H9 (cell line): ENCODE results near the gene PDE1C. TPM values are rescaled to one million over a fixed set of nuclear protein-coding genes. Genes with fewer than 3 reads are reported as not detected.

Experiments used
- DNase-seq: peaks from one replicate; pipeline ENCODE4 v3.0.0-alpha.2; 2017
- H2AFZ ChIP-seq: one replicate; pipeline ENCODE4 v1.6.1; 2013; ENCODE audit warnings: mild to moderate bottlenecking, low read length, control low read depth, moderate library complexity
- H2AK5ac ChIP-seq: 2 replicates; pipeline ENCODE4 v1.6.1; 2013; ENCODE audit warnings: low read length, control low read depth, mixed read lengths; ENCODE audit not compliant: insufficient read length
- H2BK120ac ChIP-seq: one replicate; pipeline ENCODE4 v1.6.1; 2013; ENCODE audit warnings: low read depth, mild to moderate bottlenecking, low read length, control low read depth, inconsistent platforms; ENCODE audit not compliant: poor library complexity, severe bottlenecking
- H2BK12ac ChIP-seq: 2 replicates; pipeline ENCODE4 v1.6.1; 2013; ENCODE audit warnings: low read length, control low read depth, mixed read lengths, low read depth; ENCODE audit not compliant: insufficient read length
- H2BK15ac ChIP-seq: 2 replicates; pipeline ENCODE4 v1.6.1; 2013; ENCODE audit warnings: low read depth, low read length, control low read depth
- H2BK20ac ChIP-seq: one replicate; pipeline ENCODE4 v1.6.1; 2013; ENCODE audit warnings: low read depth, mild to moderate bottlenecking, low read length, control low read depth, inconsistent platforms; ENCODE audit not compliant: poor library complexity, severe bottlenecking
- H2BK5ac ChIP-seq: 2 replicates; pipeline ENCODE4 v1.6.1; 2013; ENCODE audit warnings: low read length, control low read depth, mixed read lengths; ENCODE audit not compliant: insufficient read length
- H3K14ac ChIP-seq: 2 replicates; pipeline ENCODE4 v1.6.1; 2013; ENCODE audit warnings: low read length, control low read depth; ENCODE audit not compliant: insufficient read depth
- H3K18ac ChIP-seq: 2 replicates; pipeline ENCODE4 v1.6.1; 2013; ENCODE audit warnings: low read depth, mild to moderate bottlenecking, mixed read lengths, low read length, control low read depth; ENCODE audit not compliant: insufficient read length
- H3K23ac ChIP-seq: 2 replicates; pipeline ENCODE4 v1.6.1; 2013; ENCODE audit warnings: low read length, control low read depth, mixed read lengths, low read depth; ENCODE audit not compliant: insufficient read length
- H3K23me2 ChIP-seq: 2 replicates; pipeline ENCODE4 v1.6.1; 2013; ENCODE audit warnings: low read depth, mild to moderate bottlenecking, mixed read lengths, low read length, control low read depth; ENCODE audit not compliant: insufficient read length, poor library complexity, severe bottlenecking
- H3K27ac ChIP-seq: 2 replicates; pipeline ENCODE4 v1.5.1; 2013; ENCODE audit warnings: low read length, control low read depth, mixed read lengths, low read depth; ENCODE audit not compliant: insufficient read length
- H3K27me3 ChIP-seq: 2 replicates; pipeline ENCODE4 v1.6.1; 2013; ENCODE audit warnings: low read length, control low read depth, inconsistent platforms; ENCODE audit not compliant: insufficient read depth
- H3K4ac ChIP-seq: 2 replicates; pipeline ENCODE4 v1.6.1; 2013; ENCODE audit warnings: low read depth, mild to moderate bottlenecking, control low read depth, inconsistent platforms, low read length, moderate library complexity
- H3K4me1 ChIP-seq: 2 replicates; pipeline ENCODE4 v1.6.1; 2013; ENCODE audit warnings: low read length, control low read depth, inconsistent platforms; ENCODE audit not compliant: insufficient read depth
- H3K4me2 ChIP-seq: 2 replicates; pipeline ENCODE4 v1.6.1; 2013; ENCODE audit warnings: low read length, control low read depth, mixed read lengths; ENCODE audit not compliant: insufficient read length, insufficient read depth
- H3K56ac ChIP-seq: 2 replicates; pipeline ENCODE4 v1.6.1; 2013; ENCODE audit warnings: low read depth, mild to moderate bottlenecking, mixed read lengths, low read length, control low read depth; ENCODE audit not compliant: insufficient read length
- H3K79me1 ChIP-seq: 2 replicates; pipeline ENCODE4 v1.6.1; 2013; ENCODE audit warnings: low read depth, mild to moderate bottlenecking, moderate library complexity, low read length, control low read depth, inconsistent platforms; ENCODE audit not compliant: insufficient read depth, poor library complexity, severe bottlenecking
- H3K79me2 ChIP-seq: 2 replicates; pipeline ENCODE4 v1.6.1; 2013; ENCODE audit warnings: low read length, control low read depth, inconsistent platforms; ENCODE audit not compliant: insufficient read depth
- H3K9ac ChIP-seq: 2 replicates; pipeline ENCODE4 v1.6.1; 2013; ENCODE audit warnings: low read length, control low read depth, mixed read lengths; ENCODE audit not compliant: insufficient read length; ENCODE audit errors: extremely low read depth
- H3K9me3 ChIP-seq: one replicate; pipeline ENCODE4 v1.6.1; 2013; ENCODE audit warnings: low read depth, low read length, inconsistent platforms; ENCODE audit not compliant: control insufficient read depth
- H3T11ph ChIP-seq: one replicate; pipeline ENCODE4 v1.6.1; 2013; ENCODE audit warnings: mild to moderate bottlenecking, low read length, control low read depth, inconsistent platforms
- H4K20me1 ChIP-seq: one replicate; pipeline ENCODE4 v1.6.1; 2013; ENCODE audit not compliant: control insufficient read depth, insufficient read length, insufficient read depth
- H4K5ac ChIP-seq: 2 replicates; pipeline ENCODE4 v1.6.1; 2013; ENCODE audit warnings: low read depth, mild to moderate bottlenecking, mixed read lengths, low read length, control low read depth; ENCODE audit not compliant: insufficient read length
- H4K8ac ChIP-seq: replicated peaks from 2 replicates; pipeline ENCODE4 v1.6.1; 2013; ENCODE audit warnings: low read length, control low read depth, mixed read lengths, low read depth; ENCODE audit not compliant: insufficient read length
- H4K91ac ChIP-seq: 2 replicates; pipeline ENCODE4 v1.6.1; 2013; ENCODE audit warnings: low read depth, mild to moderate bottlenecking, moderate library complexity, mixed read lengths, low read length, control low read depth; ENCODE audit not compliant: insufficient read length
- H3K27ac Mint-ChIP-seq, 3 experiments: 2 replicates in 2 of 3; 3 replicates in 1 of 3; pipeline ENCODE4 v1.8.0; 2020 to 2021; ENCODE audit warnings: mixed read lengths in 3 of 3, mild to moderate bottlenecking in 1 of 3, moderate library complexity in 1 of 3
- H3K27me3 Mint-ChIP-seq: 2 replicates; pipeline ENCODE4 v1.8.0; 2021; ENCODE audit warnings: low read depth, mild to moderate bottlenecking, moderate library complexity, mixed read lengths
- H3K36me3 Mint-ChIP-seq, 3 experiments: 2 replicates in 2 of 3; 3 replicates in 1 of 3; pipeline ENCODE4 v1.8.0; 2020 to 2021; ENCODE audit warnings: low read depth in 3 of 3, mixed read lengths in 3 of 3; ENCODE audit not compliant: insufficient read depth in 1 of 3
- H3K4me1 Mint-ChIP-seq, 2 experiments: 2 replicates each; pipeline ENCODE4 v1.8.0; 2020; ENCODE audit warnings: mixed read lengths in 2 of 2
- H3K4me3 Mint-ChIP-seq, 2 experiments: 2 replicates in 1 of 2; 3 replicates in 1 of 2; pipeline ENCODE4 v1.8.0; 2020 to 2021; ENCODE audit warnings: mild to moderate bottlenecking in 2 of 2, mixed read lengths in 2 of 2, moderate library complexity in 1 of 2
- H3K9me3 Mint-ChIP-seq, 2 experiments: 2 replicates in 1 of 2; 3 replicates in 1 of 2; pipeline ENCODE4 v1.8.0; 2020; ENCODE audit warnings: mild to moderate bottlenecking in 2 of 2, mixed read lengths in 2 of 2, moderate library complexity in 1 of 2
- WGBS: extraction: QIAGEN DNeasy Blood & Tissue Kit; methylation state at CpG from one replicate; pipeline ENCODE4 v1.1.7; 2013; ENCODE audit warnings: missing lambda C conversion rate, low lambda C conversion rate, mixed read lengths; ENCODE audit not compliant: insufficient read length; ENCODE audit errors: extremely low coverage; 5-methylcytosine and 5-hydroxymethylcytosine counted together
- total RNA-seq: library from RNA; stranded (reverse); gene quantifications from 2 replicates; pipeline ENCODE4 v1.2.1, GENCODE V29; 2021
- TF ChIP-seq, protein P1 (sequence below): fragments of 200-600 bp; sonication (generic); conservative IDR thresholded peaks from 3 replicates; pipeline ENCODE4 v1.8.0; 2021; ENCODE audit warnings: antibody characterized with exemption, mild to moderate bottlenecking

Gene PDE1C
- total RNA-seq, 1 experiment from 2014 or later: 0.17 TPM

- no peak overlapping the region for H2BK15ac ChIP-seq
- H2BK20ac ChIP-seq: no peak overlapping the region
- H3K9ac ChIP-seq: no peak overlapping the region
- H3K79me1 ChIP-seq: no peaks in the 10 kb centered on the region
- H4K91ac ChIP-seq: no peak overlapping the region
- H3K4ac ChIP-seq: no peak overlapping the region
- no peak overlapping the region for H3K27ac Mint-ChIP-seq
- no peak overlapping the region for H2BK5ac ChIP-seq
- WGBS: no CpG with 5 or more reads among the region's 4 CpGs
- H3K27ac ChIP-seq: no peak overlapping the region
- H3K14ac ChIP-seq: no peak overlapping the region
- no peaks in the 10 kb centered on the region for H3K4me1 ChIP-seq
- no peak overlapping the region for H2AK5ac ChIP-seq
- TF ChIP-seq, protein P1, sequence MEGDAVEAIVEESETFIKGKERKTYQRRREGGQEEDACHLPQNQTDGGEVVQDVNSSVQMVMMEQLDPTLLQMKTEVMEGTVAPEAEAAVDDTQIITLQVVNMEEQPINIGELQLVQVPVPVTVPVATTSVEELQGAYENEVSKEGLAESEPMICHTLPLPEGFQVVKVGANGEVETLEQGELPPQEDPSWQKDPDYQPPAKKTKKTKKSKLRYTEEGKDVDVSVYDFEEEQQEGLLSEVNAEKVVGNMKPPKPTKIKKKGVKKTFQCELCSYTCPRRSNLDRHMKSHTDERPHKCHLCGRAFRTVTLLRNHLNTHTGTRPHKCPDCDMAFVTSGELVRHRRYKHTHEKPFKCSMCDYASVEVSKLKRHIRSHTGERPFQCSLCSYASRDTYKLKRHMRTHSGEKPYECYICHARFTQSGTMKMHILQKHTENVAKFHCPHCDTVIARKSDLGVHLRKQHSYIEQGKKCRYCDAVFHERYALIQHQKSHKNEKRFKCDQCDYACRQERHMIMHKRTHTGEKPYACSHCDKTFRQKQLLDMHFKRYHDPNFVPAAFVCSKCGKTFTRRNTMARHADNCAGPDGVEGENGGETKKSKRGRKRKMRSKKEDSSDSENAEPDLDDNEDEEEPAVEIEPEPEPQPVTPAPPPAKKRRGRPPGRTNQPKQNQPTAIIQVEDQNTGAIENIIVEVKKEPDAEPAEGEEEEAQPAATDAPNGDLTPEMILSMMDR: no peak
- no peak overlapping the region for H3K4me2 ChIP-seq
- H3K23me2 ChIP-seq: no peaks in the 10 kb centered on the region
- H2BK12ac ChIP-seq: no peak overlapping the region
- H2BK120ac ChIP-seq: no peak overlapping the region
- no peak overlapping the region for H4K8ac ChIP-seq
- H3T11ph ChIP-seq: no peak overlapping the region
- H4K20me1 ChIP-seq: no peaks in the 10 kb centered on the region
- DNase-seq: no peak
- peaks cover 2 to 4% of the 10 kb centered on the region in 2 experiments; a peak in 2 of 5 replicates for H3K9me3 Mint-ChIP-seq
- H3K18ac ChIP-seq: no peak overlapping the region
- no peaks in the 10 kb centered on the region for H3K36me3 Mint-ChIP-seq
- no peak overlapping the region for H3K56ac ChIP-seq
- no peak overlapping the region for H2AFZ ChIP-seq
- H3K4me3 Mint-ChIP-seq: no peak overlapping the region
- H3K4me1 Mint-ChIP-seq: no peaks in the 10 kb centered on the region
- H3K27me3 Mint-ChIP-seq: peaks cover 98% of the 10 kb centered on the region
- peaks cover 6% of the 10 kb centered on the region; the same call in 1 of the 2 replicates for H3K27me3 ChIP-seq
- no peaks in the 10 kb centered on the region for H3K79me2 ChIP-seq
- H3K23ac ChIP-seq: no peak overlapping the region
- no peaks in the 10 kb centered on the region for H3K9me3 ChIP-seq
- no peak overlapping the region for H4K5ac ChIP-seq
Measured at GRCh38 chr7:31751726-31752125, 318.5 kb downstream of the PDE1C start.
